ENCODE data around the gene IL11RA. TPM values are rescaled to one million over a fixed set of nuclear protein-coding genes. Genes with fewer than 3 reads are reported as not detected.
A peak's percentile ranks its signal among the peaks of the same experiment; 100 is the strongest.
"Not testable (repeated sequence)": the region's sequence is repeated elsewhere in the genome, so short reads cannot be mapped to it uniquely, and the experiment has no call there.

The IL11RA gene
- polyA plus RNA-seq, 1 donor, result 60.9 TPM

DNA sequence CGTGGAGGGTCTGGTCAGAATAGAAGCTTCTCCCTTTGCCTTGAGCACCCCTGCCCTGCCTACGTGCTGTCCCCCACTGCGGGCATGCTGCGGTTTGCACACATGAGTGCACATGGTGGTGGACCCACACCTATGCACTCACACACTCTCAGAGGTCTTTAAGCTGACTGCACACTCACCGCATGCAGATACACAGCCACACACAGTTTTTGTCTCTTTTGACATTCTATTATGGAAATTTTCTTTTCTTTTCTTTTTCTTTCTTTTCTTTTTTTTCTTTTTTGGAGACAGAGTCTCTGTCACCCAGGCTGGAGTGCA lies 22.5 kb upstream of the IL11RA start:
- H3K27ac ChIP-seq (ENCODE audit: low read length), result no peak overlapping the region
- H3K4me1 ChIP-seq (ENCODE audit: control insufficient read depth, insufficient read depth, low read length), result peaks cover 19% of the 10 kb centered on the region
- H3K9me3 ChIP-seq (ENCODE audit: control insufficient read depth, low read depth, low read length), result peaks cover 6% of the 10 kb centered on the region
- WGBS (ENCODE audit: insufficient coverage, low lambda C conversion rate), result 25% methylated on average over 1 of the region's 5 CpGs
- DNase-seq, result no peak
- no peaks in the 10 kb centered on the region for H3K36me3 ChIP-seq (ENCODE audit: control insufficient read depth, insufficient read depth, low read length)
- H3K27me3 ChIP-seq (ENCODE audit: control insufficient read depth, insufficient read depth, low read length), result peaks cover 65% of the 10 kb centered on the region
- H3K4me3 ChIP-seq (ENCODE audit: low read length), result no peak overlapping the region

DNA sequence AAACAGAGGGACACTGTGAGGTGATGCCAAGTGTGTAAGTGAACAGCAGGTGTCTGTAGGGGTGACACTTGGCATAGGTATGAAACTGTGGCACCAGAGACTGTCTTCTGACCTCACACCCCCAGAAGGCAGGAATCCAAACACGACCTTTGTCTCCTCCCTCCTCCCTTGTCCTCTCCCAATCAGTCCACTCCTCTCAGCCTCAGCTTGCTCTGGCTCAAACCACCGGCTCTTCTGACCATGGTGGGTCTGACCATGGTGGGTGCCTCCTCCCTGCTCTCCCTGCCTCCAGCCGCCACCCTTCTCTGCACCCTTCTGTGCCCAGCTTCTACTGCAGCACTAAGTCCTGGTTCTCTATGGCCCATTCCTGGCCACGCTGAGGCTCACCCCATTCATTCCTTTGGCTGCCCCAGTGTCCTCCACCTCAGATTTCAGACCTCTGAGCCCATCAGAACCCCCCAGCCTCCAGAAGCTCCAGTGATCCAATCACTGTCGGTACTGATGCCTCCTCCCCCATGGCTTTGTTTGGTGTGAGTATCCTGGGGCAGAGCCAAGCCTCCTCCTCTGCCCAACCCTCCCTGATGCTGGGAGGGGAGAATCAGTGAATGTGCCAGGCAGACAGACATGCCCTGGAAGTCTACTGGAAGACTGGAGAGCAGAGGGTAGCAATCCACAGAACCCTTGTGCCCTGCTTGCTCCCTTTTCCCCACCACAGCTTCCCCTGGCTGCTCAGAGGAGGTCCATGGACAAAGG lies 21.4 kb upstream of the IL11RA start:
- DNase-seq, result peak in 1 of 2 donors; percentile 46
- no CpG with 5 or more reads among the region's 5 CpGs for WGBS (ENCODE audit: insufficient coverage, low lambda C conversion rate)
- peaks cover 54% of the 10 kb centered on the region for H3K27me3 ChIP-seq (ENCODE audit: control insufficient read depth, insufficient read depth, low read length)

DNA sequence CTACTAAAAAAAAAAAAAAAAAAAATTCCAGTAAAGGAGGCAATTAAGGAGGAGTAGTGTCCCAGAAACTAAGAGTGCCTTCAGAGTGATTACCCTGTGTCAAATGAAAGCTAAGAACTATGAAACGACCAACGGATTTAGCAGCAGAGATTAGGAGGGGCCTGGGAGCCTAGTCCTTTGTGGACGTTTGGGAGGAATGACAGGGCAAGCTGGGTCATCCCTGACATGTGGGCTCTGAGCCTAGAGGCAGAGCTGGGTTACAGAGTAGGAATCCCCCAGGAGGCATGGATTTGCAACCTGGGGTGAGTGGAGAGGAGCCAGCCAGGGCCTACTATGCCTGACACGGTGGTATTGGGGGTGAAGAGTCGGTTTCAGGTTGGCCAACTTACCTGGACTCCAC lies 18.8 kb upstream of the IL11RA start:
- Histone ChIP-seq H3K36me3 (ENCODE audit: control insufficient read depth, insufficient read depth, low read length) (peaks cover 11% of the 10 kb centered on the region), H3K4me1 (ENCODE audit: control insufficient read depth, insufficient read depth, low read length) (peaks cover 20% of the 10 kb centered on the region), H3K27me3 (ENCODE audit: control insufficient read depth, insufficient read depth, low read length) (peaks cover 28% of the 10 kb centered on the region), H3K9me3 (ENCODE audit: control insufficient read depth, low read depth, low read length) (no peaks in the 10 kb centered on the region), H3K27ac (ENCODE audit: low read length) (no peak overlapping the region), H3K4me3 (ENCODE audit: low read length) (no peak overlapping the region)
- DNase-seq, result no peak
- WGBS (ENCODE audit: insufficient coverage, low lambda C conversion rate), result no CpG with 5 or more reads among the region's 5 CpGs

More for the DNA sequence above, 21.4 kb upstream of the IL11RA start:
- Histone ChIP-seq H3K36me3 (ENCODE audit: control insufficient read depth, insufficient read depth, low read length) (peaks cover 10% of the 10 kb centered on the region), H3K27ac (ENCODE audit: low read length) (no peak overlapping the region), H3K4me3 (ENCODE audit: low read length) (no peak overlapping the region), H3K4me1 (ENCODE audit: control insufficient read depth, insufficient read depth, low read length) (peaks cover 17% of the 10 kb centered on the region), H3K9me3 (ENCODE audit: control insufficient read depth, low read depth, low read length) (peaks cover 5% of the 10 kb centered on the region)

DNA sequence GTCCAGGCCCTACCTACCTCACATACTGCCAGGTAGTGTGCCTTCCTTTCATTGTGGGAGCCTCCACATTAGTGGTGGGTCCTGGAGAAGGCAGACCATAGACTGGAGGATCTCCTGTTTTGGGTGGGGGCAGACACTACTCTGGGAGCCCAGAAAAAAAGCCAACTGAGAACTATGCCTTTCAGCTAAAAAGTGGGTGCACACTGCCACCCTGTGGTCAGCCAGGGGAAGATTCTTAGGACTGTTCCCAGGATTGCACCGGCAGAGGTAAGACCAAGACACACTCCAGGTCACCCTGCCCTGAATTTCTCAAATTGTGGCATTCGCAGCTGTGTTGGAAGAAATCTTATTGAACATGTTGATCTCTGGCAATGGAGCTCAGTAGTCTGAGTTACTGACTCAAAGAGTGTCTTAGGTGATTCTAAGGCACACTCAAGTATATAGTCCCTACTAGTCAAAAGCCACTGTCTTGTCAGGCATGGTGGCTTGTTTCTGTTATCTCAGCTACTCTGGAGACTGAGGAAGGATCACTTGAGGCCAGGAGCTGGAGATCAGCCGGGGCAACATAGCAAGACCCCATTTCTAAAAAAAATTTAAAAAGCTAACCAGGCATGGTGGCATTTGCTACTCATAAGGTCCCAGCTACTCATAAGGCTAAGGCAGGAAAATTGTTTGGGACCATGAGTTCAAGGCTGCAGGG lies 18.0 kb upstream of the IL11RA start:
- peaks cover 22% of the 10 kb centered on the region for H3K27me3 ChIP-seq (ENCODE audit: control insufficient read depth, insufficient read depth, low read length)
- peaks cover 19% of the 10 kb centered on the region for H3K4me1 ChIP-seq (ENCODE audit: control insufficient read depth, insufficient read depth, low read length)
- H3K36me3 ChIP-seq (ENCODE audit: control insufficient read depth, insufficient read depth, low read length), result peaks cover 11% of the 10 kb centered on the region
- no peak overlapping the region for H3K4me3 ChIP-seq (ENCODE audit: low read length)
- peak in 1 of 2 donors; percentile 54 for DNase-seq
- H3K27ac ChIP-seq (ENCODE audit: low read length), result no peak overlapping the region
- H3K9me3 ChIP-seq (ENCODE audit: control insufficient read depth, low read depth, low read length), result no peaks in the 10 kb centered on the region
- no CpG with 5 or more reads among the region's 3 CpGs for WGBS (ENCODE audit: insufficient coverage, low lambda C conversion rate)

DNA sequence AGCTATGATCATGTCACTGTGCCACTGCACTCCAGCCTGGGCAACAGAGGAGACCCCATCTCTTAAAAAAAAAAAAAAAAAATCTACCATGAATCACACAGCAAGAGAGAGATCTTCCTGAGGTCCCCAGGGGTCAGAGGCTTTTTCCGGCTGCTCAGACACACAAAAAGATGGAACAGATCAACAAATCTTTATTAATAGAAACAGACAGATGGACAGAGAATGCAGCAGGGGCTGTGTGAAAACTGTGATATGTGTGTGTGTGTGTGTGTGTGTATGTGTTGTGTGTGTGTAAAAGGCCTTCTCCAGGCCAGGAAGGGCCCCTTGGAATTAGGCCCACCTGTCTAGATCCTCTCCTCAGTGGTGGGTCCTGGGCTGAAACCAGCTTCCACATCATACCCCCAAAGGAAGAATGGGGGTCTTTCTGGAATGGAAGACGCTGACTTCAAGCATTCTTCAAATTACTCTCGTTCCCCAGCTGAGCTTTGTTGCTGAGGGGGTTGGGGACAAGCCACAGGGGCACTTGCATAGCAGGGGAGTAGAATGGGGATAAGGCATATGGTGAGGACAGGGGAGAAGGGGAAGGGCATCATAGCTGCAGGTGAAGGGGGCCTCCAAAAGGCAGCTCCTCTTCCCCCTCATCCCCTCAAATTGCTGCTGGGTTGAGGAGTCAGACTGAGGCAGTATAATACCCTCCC lies 17.3 kb upstream of the IL11RA start:
- peaks cover 15% of the 10 kb centered on the region for H3K27me3 ChIP-seq (ENCODE audit: control insufficient read depth, insufficient read depth, low read length)
- no peak for DNase-seq
- no peaks in the 10 kb centered on the region for H3K9me3 ChIP-seq (ENCODE audit: control insufficient read depth, low read depth, low read length)
- H3K36me3 ChIP-seq (ENCODE audit: control insufficient read depth, insufficient read depth, low read length), result peaks cover 11% of the 10 kb centered on the region
- no peak overlapping the region for H3K27ac ChIP-seq (ENCODE audit: low read length)
- no CpG with 5 or more reads among the region's 3 CpGs for WGBS (ENCODE audit: insufficient coverage, low lambda C conversion rate)
- H3K4me1 ChIP-seq (ENCODE audit: control insufficient read depth, insufficient read depth, low read length), result peaks cover 19% of the 10 kb centered on the region
- no peak overlapping the region for H3K4me3 ChIP-seq (ENCODE audit: low read length)

DNA sequence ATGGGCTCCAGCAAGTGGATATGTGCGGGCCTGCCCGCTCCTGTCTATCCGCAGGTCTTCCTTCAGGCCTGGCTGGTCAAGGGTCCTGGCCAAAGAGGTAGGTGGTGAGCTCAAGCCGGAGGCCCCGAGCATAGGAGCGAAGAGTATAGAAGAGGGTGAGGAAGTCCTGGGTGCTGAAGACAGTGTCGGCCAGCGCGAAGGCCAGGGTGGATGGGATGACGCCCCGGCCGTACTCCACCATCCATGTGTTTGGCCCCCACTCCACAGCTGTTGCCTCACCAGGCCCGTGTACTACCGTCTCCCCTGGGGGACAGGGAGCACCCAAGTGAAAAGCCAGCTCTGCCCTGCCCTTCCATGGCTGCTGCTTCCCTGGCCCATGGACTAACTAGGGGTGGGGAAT lies 16.4 kb upstream of the IL11RA start:
- no peak overlapping the region for H3K27ac ChIP-seq (ENCODE audit: low read length)
- no peak for DNase-seq
- H3K9me3 ChIP-seq (ENCODE audit: control insufficient read depth, low read depth, low read length), result no peaks in the 10 kb centered on the region
- H3K36me3 ChIP-seq (ENCODE audit: control insufficient read depth, insufficient read depth, low read length), result peaks cover 11% of the 10 kb centered on the region
- no peak overlapping the region for H3K4me3 ChIP-seq (ENCODE audit: low read length)
- 80% methylated on average over 1 of the region's 14 CpGs for WGBS (ENCODE audit: insufficient coverage, low lambda C conversion rate)
- H3K4me1 ChIP-seq (ENCODE audit: control insufficient read depth, insufficient read depth, low read length), result peaks cover 14% of the 10 kb centered on the region
- peaks cover 6% of the 10 kb centered on the region for H3K27me3 ChIP-seq (ENCODE audit: control insufficient read depth, insufficient read depth, low read length)

DNA sequence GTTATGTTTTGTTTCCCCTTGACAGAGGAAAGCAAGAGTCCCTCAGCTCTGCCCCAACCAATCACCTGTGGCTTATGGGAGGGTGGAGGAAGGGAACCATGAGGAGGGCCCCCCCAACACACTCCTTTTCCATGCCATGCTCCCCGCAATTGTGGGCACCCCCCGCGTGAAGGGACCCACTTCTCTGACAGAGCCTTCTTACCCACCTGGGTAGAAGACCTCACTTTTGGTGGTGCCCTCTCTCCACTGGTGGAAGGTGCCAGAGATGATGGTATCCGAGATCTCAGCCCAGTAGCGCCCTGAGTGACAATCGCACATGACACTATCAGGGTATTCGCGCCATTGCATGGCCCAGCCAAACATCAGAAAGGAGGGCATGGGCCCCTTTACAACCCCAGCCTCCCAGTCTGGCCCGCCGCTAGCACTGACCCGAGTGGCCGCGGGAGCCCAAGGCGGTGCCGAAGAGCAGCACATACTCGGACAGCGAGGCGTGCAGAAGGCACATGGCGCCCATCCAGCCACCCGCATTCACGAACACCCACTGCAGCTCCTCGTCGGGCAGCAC lies 15.1 kb upstream of the IL11RA start:
- Histone ChIP-seq H3K4me1 (ENCODE audit: control insufficient read depth, insufficient read depth, low read length) (peaks cover 14% of the 10 kb centered on the region), H3K4me3 (ENCODE audit: low read length) (peak overlapping the region; percentile 72), H3K36me3 (ENCODE audit: control insufficient read depth, insufficient read depth, low read length) (peaks cover 11% of the 10 kb centered on the region), H3K27ac (ENCODE audit: low read length) (no peak overlapping the region), H3K9me3 (ENCODE audit: control insufficient read depth, low read depth, low read length) (no peaks in the 10 kb centered on the region), H3K27me3 (ENCODE audit: control insufficient read depth, insufficient read depth, low read length) (no peaks in the 10 kb centered on the region)
- no peak for DNase-seq
- WGBS (ENCODE audit: insufficient coverage, low lambda C conversion rate), result no CpG with 5 or more reads among the region's 23 CpGs

DNA sequence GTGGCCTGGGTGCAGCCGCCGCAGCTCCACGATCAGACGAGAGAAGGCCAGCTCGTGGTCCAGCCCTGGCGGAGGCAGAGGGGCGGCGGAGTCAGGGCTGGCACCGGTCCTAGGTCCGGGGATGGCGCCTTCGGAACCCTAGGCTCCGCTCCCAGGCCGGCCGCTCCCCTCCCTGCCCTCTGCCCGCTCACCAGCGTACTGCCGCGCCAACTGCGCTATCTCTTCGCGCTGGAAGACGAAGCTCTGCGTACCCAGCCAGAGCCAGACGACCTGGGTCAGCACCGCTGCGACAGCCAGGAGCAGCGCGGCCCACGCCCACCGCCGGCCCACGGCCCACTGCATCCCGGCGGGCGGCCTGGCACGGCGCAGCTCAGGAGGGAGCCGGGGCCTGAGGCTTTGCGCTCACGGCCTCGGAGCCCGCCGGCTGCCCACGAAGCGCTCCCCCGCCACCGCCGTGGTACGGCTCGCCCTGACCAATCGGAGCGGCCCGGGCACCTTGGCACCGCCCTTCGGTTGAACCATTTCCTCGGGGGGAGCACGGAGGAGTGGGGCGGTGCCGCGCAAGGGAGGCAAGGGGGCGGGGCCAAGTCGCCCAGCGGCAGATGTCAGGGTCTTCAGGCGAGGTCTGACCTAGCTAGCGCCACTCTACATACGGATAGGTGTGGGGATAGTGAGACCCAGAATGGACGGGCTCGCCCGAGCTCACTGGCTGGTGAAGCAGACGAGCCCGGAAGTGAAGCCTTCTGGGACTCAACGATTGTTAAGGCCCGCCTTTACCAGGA lies 14.4 kb upstream of the IL11RA start, which contains the start of gene SIGMAR1:
SIGMAR1 (minus strand) TSS at position 432 of the 782 bp plus-strand sequence; CDS start at position 342, 90 bp downstream.
- Histone ChIP-seq H3K27ac (ENCODE audit: low read length) (peak within 1 kb of the TSS; percentile 71), H3K4me3 (ENCODE audit: low read length) (peak within 1 kb of the TSS; percentile 72), H3K4me1 (ENCODE audit: control insufficient read depth, insufficient read depth, low read length) (peaks cover 14% of the 10 kb centered on the region), H3K9me3 (ENCODE audit: control insufficient read depth, low read depth, low read length) (no peaks in the 10 kb centered on the region), H3K36me3 (ENCODE audit: control insufficient read depth, insufficient read depth, low read length) (peaks cover 11% of the 10 kb centered on the region), H3K27me3 (ENCODE audit: control insufficient read depth, insufficient read depth, low read length) (no peaks in the 10 kb centered on the region)
- no CpG with 5 or more reads among the region's 74 CpGs for WGBS (ENCODE audit: insufficient coverage, low lambda C conversion rate)
- DNase-seq, result peak; percentile 90 to 97

DNA sequence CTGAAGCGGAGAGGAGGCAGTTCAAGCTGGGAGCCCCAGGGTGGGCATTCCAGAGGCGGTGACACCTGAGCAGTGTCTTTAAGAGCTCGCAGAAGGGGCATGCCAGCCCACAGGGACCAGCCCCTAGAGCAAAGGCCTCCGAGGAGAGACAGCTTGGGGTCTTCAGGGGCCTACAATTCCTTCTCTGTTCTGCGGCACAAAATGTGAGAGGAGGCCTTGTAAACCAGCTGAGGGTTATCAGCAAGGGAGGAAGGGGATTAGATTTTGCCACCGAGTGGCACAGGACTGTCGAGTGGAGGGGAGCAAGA lies 13.9 kb upstream of the IL11RA start:
- Histone ChIP-seq H3K27me3 (ENCODE audit: control insufficient read depth, insufficient read depth, low read length) (no peaks in the 10 kb centered on the region), H3K27ac (ENCODE audit: low read length) (peak overlapping the region; percentile 71), H3K4me3 (ENCODE audit: low read length) (peak overlapping the region; percentile 72), H3K9me3 (ENCODE audit: control insufficient read depth, low read depth, low read length) (no peaks in the 10 kb centered on the region), H3K4me1 (ENCODE audit: control insufficient read depth, insufficient read depth, low read length) (peaks cover 14% of the 10 kb centered on the region), H3K36me3 (ENCODE audit: control insufficient read depth, insufficient read depth, low read length) (peaks cover 11% of the 10 kb centered on the region)
- 20% methylated on average over 2 of the region's 7 CpGs for WGBS (ENCODE audit: insufficient coverage, low lambda C conversion rate)
- DNase-seq, result no peak

DNA sequence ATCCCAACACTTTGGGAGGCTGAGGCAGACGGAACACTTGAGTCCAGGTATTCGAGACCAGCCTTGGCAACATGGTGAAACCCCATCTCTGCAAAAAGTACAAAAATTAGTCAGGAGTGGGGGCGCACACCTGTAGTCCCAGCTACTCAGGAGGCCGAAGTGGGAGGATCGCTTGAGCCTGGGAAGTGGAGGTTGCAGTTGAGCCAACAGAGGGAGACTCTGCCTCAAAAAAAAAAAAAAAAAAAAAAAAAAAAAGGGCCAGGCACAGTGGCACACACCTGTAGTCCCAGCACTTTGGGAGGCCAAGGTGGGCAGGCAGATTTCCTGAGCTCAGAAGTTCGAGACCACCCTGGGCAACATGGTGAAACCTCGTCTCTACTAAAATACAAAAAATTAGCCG lies 12.7 kb upstream of the IL11RA start:
- WGBS (ENCODE audit: insufficient coverage, low lambda C conversion rate), result 80% methylated on average over 1 of the region's 8 CpGs
- Histone ChIP-seq H3K4me1 (ENCODE audit: control insufficient read depth, insufficient read depth, low read length) (peaks cover 15% of the 10 kb centered on the region), H3K36me3 (ENCODE audit: control insufficient read depth, insufficient read depth, low read length) (peaks cover 11% of the 10 kb centered on the region)
- H3K27ac ChIP-seq (ENCODE audit: low read length); H3K9me3 ChIP-seq (ENCODE audit: control insufficient read depth, low read depth, low read length); H3K27me3 ChIP-seq (ENCODE audit: control insufficient read depth, insufficient read depth, low read length); H3K4me3 ChIP-seq (ENCODE audit: low read length); DNase-seq: not testable (repeated sequence)
